Measurements from ENCODE around the gene C17orf107.

C17orf107 gene

GRCh38 chr17:4872786-4873185, 26.6 kb upstream of the C17orf107 start:
- peak in 9 of 14 donors; percentile 15 to 68 (median 52) for DNase-seq

- peak in 9 of 14 donors; percentile 33 to 66 (median 59) for DNase-seq
Measured at GRCh38 chr17:4877089-4877488, 22.2 kb upstream of the C17orf107 start.

GRCh38 chr17:4879601-4880000, 19.7 kb upstream of the C17orf107 start:
- peak in 2 of 14 donors; percentile 6 to 31 for DNase-seq

GRCh38 chr17:4880857-4881256, 18.5 kb upstream of the C17orf107 start:
- peak in 1 of 14 donors; percentile 41 for DNase-seq

- peak in 11 of 14 donors; percentile 35 to 77 (median 70) for DNase-seq
Measured at GRCh38 chr17:4881761-4882555, 17.4 kb upstream of the C17orf107 start.

- no peak for DNase-seq
Measured at GRCh38 chr17:4884489-4884888, 14.8 kb upstream of the C17orf107 start.

GRCh38 chr17:4886830-4887229, 12.5 kb upstream of the C17orf107 start:
- DNase-seq: no peak

GRCh38 chr17:4887581-4887980, 11.8 kb upstream of the C17orf107 start:
- DNase-seq: no peak

GRCh38 chr17:4891411-4892410, 7.6 kb upstream of the C17orf107 start:
- DNase-seq: no peak

GRCh38 chr17:4892499-4893221, 6.7 kb upstream of the C17orf107 start:
- DNase-seq: no peak

GRCh38 chr17:4893272-4893671, 6.1 kb upstream of the C17orf107 start:
- no peak for DNase-seq

- no peak for DNase-seq
Measured at GRCh38 chr17:4893721-4894560, 5.4 kb upstream of the C17orf107 start.

- no peak for DNase-seq
Measured at GRCh38 chr17:4895121-4895520, 4.2 kb upstream of the C17orf107 start.

- DNase-seq: no peak
Measured at GRCh38 chr17:4895657-4896331, 3.5 kb upstream of the C17orf107 start.

GRCh38 chr17:4896332-4897197, 2.8 kb upstream of the C17orf107 start:
- no peak for DNase-seq

- DNase-seq: no peak
Measured at GRCh38 chr17:4897198-4897687, 2.1 kb upstream of the C17orf107 start.

GRCh38 chr17:4897785-4898184, 1.6 kb upstream of the C17orf107 start:
- DNase-seq: no peak

GRCh38 chr17:4898351-4898750, 985 bp upstream of the C17orf107 start:
- no peak for DNase-seq

- DNase-seq: no peak
Measured at GRCh38 chr17:4898927-4899326, 409 bp upstream of the C17orf107 start.

Measured in C1 segment of cervical spinal cord (tissue), 14 donors.